Endothelial cell of umbilical vein (primary cell): ENCODE results near the gene PPP4R3B. TPM values are rescaled to one million over a fixed set of nuclear protein-coding genes. Genes with fewer than 3 reads are reported as not detected.

Experiments used
- BruUV-seq: library from RNA; stranded (reverse); fragments of 400-500 nt; replicated peaks from 2 replicates; lab custom pipeline; 2021; lab: Mats Ljungman, UMichigan
- CTCF ChIA-PET: fragments of 300-600, 350-600 bp; sonication (Branson Sonifier 250); formaldehyde crosslinking; loops from one replicate; lab custom pipeline; 2021; ENCODE audit warnings: antibody characterized with exemption, inconsistent platforms; lab: Charles Lee
- POLR2A ChIA-PET: fragments of 300-600, 350-600 bp; sonication (Branson Sonifier 250); formaldehyde crosslinking; loops from one replicate; lab custom pipeline; 2021; ENCODE audit warnings: antibody characterized with exemption, inconsistent platforms; lab: Charles Lee
- DNase-seq: peaks from one replicate; pipeline ENCODE4 v3.0.0-alpha.2; 2011; ENCODE audit warnings: low read depth, low spot score
- FAIRE-seq: peaks from 2 replicates; lab custom pipeline; 2011; peaks lifted over from hg19 to GRCh38; lab: Jason Lieb, UNC
- H2AFZ ChIP-seq: 2 replicates; pipeline ENCODE4 v1.6.0; 2012; ENCODE audit warnings: low read depth, low read length, control low read depth, inconsistent platforms
- H3K27ac ChIP-seq: 2 replicates; pipeline ENCODE4 v1.5.1; 2011; ENCODE audit warnings: low read depth, mild to moderate bottlenecking, control low read depth, low read length, moderate library complexity; ENCODE audit not compliant: insufficient read depth
- H3K27me3 ChIP-seq, 2 experiments: 2 replicates each; pipeline versions ENCODE4 v1.6.0 to v1.6.1; 2011; ENCODE audit warnings: low read length in 2 of 2, mixed read lengths in 1 of 2; ENCODE audit not compliant: control insufficient read depth in 2 of 2, insufficient read depth in 2 of 2
- H3K36me3 ChIP-seq, 2 experiments: 2 replicates in 1 of 2; 3 replicates in 1 of 2; pipeline ENCODE4 v1.5.1; 2011; ENCODE audit warnings: low read length in 2 of 2, mild to moderate bottlenecking in 1 of 2, moderate library complexity in 1 of 2; ENCODE audit not compliant: control insufficient read depth in 2 of 2, insufficient read depth in 2 of 2; ENCODE audit errors: extremely low read depth in 1 of 2
- H3K4me1 ChIP-seq: 3 replicates; pipeline ENCODE4 v1.5.1; 2011; ENCODE audit warnings: mild to moderate bottlenecking, low read length; ENCODE audit not compliant: control insufficient read depth, insufficient read depth; ENCODE audit errors: extremely low read depth
- H3K4me2 ChIP-seq: 2 replicates; pipeline ENCODE4 v1.6.1; 2011; ENCODE audit warnings: low read length, control low read depth, mixed read lengths; ENCODE audit not compliant: insufficient read depth
- H3K4me3 ChIP-seq, 3 experiments: fragments of 200-600 bp in 1 of 3; sonication (generic), shearing (Covaris generic) in 1 of 3; replicated peaks in 1 of 3; 2 replicates each; pipeline ENCODE4 v1.5.1; 2011 to 2016; ENCODE audit warnings: control low read depth in 3 of 3, low read length in 3 of 3, mild to moderate bottlenecking in 2 of 3, inconsistent platforms in 1 of 3, low read depth in 1 of 3, moderate library complexity in 1 of 3; ENCODE audit not compliant: insufficient read depth in 1 of 3
- H3K79me2 ChIP-seq: 2 replicates; pipeline ENCODE4 v1.6.0; 2012; ENCODE audit warnings: low read length, inconsistent platforms; ENCODE audit not compliant: control insufficient read depth, insufficient read depth
- H3K9ac ChIP-seq: replicated peaks from 2 replicates; pipeline ENCODE3; 2011; ENCODE audit warnings: low read length, control low read depth; ENCODE audit not compliant: insufficient read depth; ENCODE audit errors: extremely low read depth
- H3K9me1 ChIP-seq: replicated peaks from 3 replicates; pipeline ENCODE4 v1.6.0; 2011; ENCODE audit warnings: mild to moderate bottlenecking, low read length; ENCODE audit not compliant: control insufficient read depth, insufficient read depth; ENCODE audit errors: extremely low read depth
- H3K9me3 ChIP-seq: replicated peaks from 2 replicates; pipeline ENCODE4 v1.5.1; 2012; ENCODE audit warnings: low read length, inconsistent platforms; ENCODE audit not compliant: control insufficient read depth, insufficient read depth
- H4K20me1 ChIP-seq: replicated peaks from 2 replicates; pipeline ENCODE3; 2011; ENCODE audit warnings: mild to moderate bottlenecking, low read length; ENCODE audit not compliant: control insufficient read depth, insufficient read depth; ENCODE audit errors: extremely low read depth
- CTCF ChIP-seq, 2 donors: IDR thresholded peaks; 1 replicate in 1 of 2; 2 replicates in 1 of 2; pipeline ENCODE4 v1.5.1; 2011; ENCODE audit warnings: low read length in 2 of 2, mild to moderate bottlenecking in 2 of 2, moderate library complexity in 2 of 2, control low read depth in 1 of 2, inconsistent platforms in 1 of 2, low read depth in 1 of 2; ENCODE audit not compliant: insufficient read depth in 1 of 2; ENCODE audit errors: extremely low read depth in 1 of 2
- EZH2 ChIP-seq: IDR thresholded peaks from 2 replicates; pipeline ENCODE4 v1.6.1; 2012; ENCODE audit warnings: borderline replicate concordance, low read depth, mild to moderate bottlenecking, moderate library complexity, low read length, inconsistent platforms; ENCODE audit not compliant: severe bottlenecking
- FOS ChIP-seq: IDR thresholded peaks from 2 replicates; pipeline ENCODE4 v1.6.1; 2011; ENCODE audit warnings: mild to moderate bottlenecking, low read length, moderate library complexity, borderline replicate concordance; ENCODE audit not compliant: insufficient read depth
- GATA2 ChIP-seq: IDR thresholded peaks from 2 replicates; pipeline ENCODE4 v1.7.0; 2011; ENCODE audit warnings: low read depth, mild to moderate bottlenecking, moderate library complexity, mixed read lengths, low read length; ENCODE audit not compliant: insufficient read length, insufficient read depth
- JUN ChIP-seq: IDR thresholded peaks from 2 replicates; pipeline ENCODE4 v1.6.1; 2011; ENCODE audit warnings: borderline replicate concordance, low read depth; ENCODE audit not compliant: insufficient read length, insufficient read depth
- MAX ChIP-seq: IDR thresholded peaks from 2 replicates; pipeline ENCODE4 v1.6.1; 2011; ENCODE audit not compliant: insufficient read depth, insufficient read length
- MYC ChIP-seq: IDR thresholded peaks from one replicate; pipeline ENCODE4 v1.6.1; 2011; ENCODE audit warnings: mild to moderate bottlenecking, low read depth, low read length
- POLR2A ChIP-seq: IDR thresholded peaks from 2 replicates; pipeline ENCODE4 v1.6.1; 2012; ENCODE audit warnings: low read depth, mild to moderate bottlenecking, control low read depth, low read length
- POLR2AphosphoS5 ChIP-seq: IDR thresholded peaks from 2 replicates; pipeline ENCODE4 v1.6.1; 2012; ENCODE audit warnings: low read depth, mild to moderate bottlenecking, control low read depth, low read length, moderate library complexity; ENCODE audit not compliant: insufficient read depth
- dilution Hi-C: fragments of 300-500 bp; cut with MboI; formaldehyde crosslinking; loops from one replicate; pipeline ENCODE4 v1.15.0; 2019; ENCODE audit warnings: low sequenced_read_pairs; ENCODE audit not compliant: extremely low pct_ligation_motif_present
- intact Hi-C: fragments of 100-400 bp; cut with micrococcal nuclease; formaldehyde crosslinking; loops from one replicate; pipeline ENCODE4 v1.10.0; 2022
- polyA plus RNA-seq, 4 experiments: library from polyadenylated mRNA; depleted of rRNA in 3 of 4; stranded (reverse) in 3 of 4; unstranded in 1 of 4; fragments of >200 nt; gene quantifications; 2 replicates each; pipeline versions ENCODE4 v1.2.1 to v1.2.3, GENCODE V29; 2011 to 2012; ENCODE audit warnings: missing spikeins in 1 of 4
- total RNA-seq: library from RNA; stranded (reverse); gene quantifications from 2 replicates; pipeline ENCODE4 v1.2.3, GENCODE V29; 2021

PPP4R3B gene
- total and polyA plus RNA-seq, 2 donors (not counting 3 experiments of a cell fraction or from before 2014, with no cell fraction given): 11.2 to 51.5 TPM

- dilution Hi-C loops: no loop called here
- intact Hi-C loops: no loop called here
- no peak overlapping the region for H3K9ac ChIP-seq
Measured at GRCh38 chr2:55524884-55525437, 92.5 kb downstream of the PPP4R3B start.

More at GRCh38 chr2:55524884-55525437, 92.5 kb downstream of the PPP4R3B start:
- Histone ChIP-seq H3K27me3 (no peaks in the 10 kb centered on the region), H3K4me2 (no peak overlapping the region), H3K9me1 (no peaks in the 10 kb centered on the region), H4K20me1 (no peaks in the 10 kb centered on the region), H3K4me3 (no peak overlapping the region), H3K36me3 (peaks cover 0 to 8% of the 10 kb centered on the region in 2 experiments), H2AFZ (no peak overlapping the region), H3K9me3 (no peaks in the 10 kb centered on the region), H3K79me2 (peaks cover 1% of the 10 kb centered on the region), H3K27ac (no peak overlapping the region), H3K4me1 (peaks cover 4% of the 10 kb centered on the region)
- ChIA-PET POLR2A (no interaction called here), CTCF (no interaction called here)
- DNase-seq (no peak), FAIRE-seq (no peak)
- no TSS peak for BruUV-seq
- TF ChIP-seq MYC: no peak
- no peak for TF ChIP-seq POLR2AphosphoS5
- TF ChIP-seq FOS: no peak
- no peak for TF ChIP-seq CTCF (IDR thresholded peaks at IDR 0.05; ENCODE audit: extremely low read depth in 1 of 2, insufficient read depth in 1 of 2, low read depth in 1 of 2, low read length in 2 of 2)
- no peak for TF ChIP-seq EZH2
- no peak for TF ChIP-seq JUN
- TF ChIP-seq MAX: no peak
- TF ChIP-seq GATA2: no peak
- no peak for TF ChIP-seq POLR2A
